Naive thymus-derived CD4-positive, alpha-beta T cell (primary cell): ENCODE data around the gene DHFR2. TPM values are rescaled to one million over a fixed set of nuclear protein-coding genes. Genes with fewer than 3 reads are reported as not detected.
"Not testable (repeated sequence)": the region's sequence is repeated elsewhere in the genome, so short reads cannot be mapped to it uniquely, and the experiment has no call there.

Experiments used
- ATAC-seq: fragments of 150-1000 bp; cut with Tn5 transposase; 2 replicates; pipeline ENCODE4 v1.10.0; 2021; ENCODE audit warnings: mild to moderate bottlenecking, moderate library complexity
- CTCF ChIA-PET: fragments of 350-600 bp; sonication (Branson Sonifier 250); formaldehyde crosslinking; loops from one replicate; lab custom pipeline; 2021; ENCODE audit warnings: antibody characterized with exemption; lab: Charles Lee
- POLR2A ChIA-PET: fragments of 350-600 bp; sonication (Branson Sonifier 250); formaldehyde crosslinking; loops from one replicate; lab custom pipeline; 2021; ENCODE audit warnings: antibody characterized with exemption, inconsistent platforms; lab: Charles Lee
- DNase-seq, 9 donors: peaks; one replicate each; pipeline versions ENCODE4 v3.0.0 to v3.0.0-alpha.2; 2020 to 2022; ENCODE audit warnings: mixed read lengths in 1 of 9
- H3K27ac ChIP-seq: one replicate; pipeline ENCODE4 v1.7.0; 2013; ENCODE audit warnings: mild to moderate bottlenecking, low read depth, low read length, moderate library complexity
- H3K27me3 ChIP-seq, 2 donors: one replicate each; pipeline ENCODE4 v1.7.0; 2013; ENCODE audit warnings: low read length in 2 of 2, mild to moderate bottlenecking in 2 of 2, moderate library complexity in 2 of 2; ENCODE audit not compliant: control insufficient read depth in 2 of 2, insufficient read depth in 2 of 2
- H3K36me3 ChIP-seq, 3 experiments: 1 replicate in 2 of 3; 2 replicates in 1 of 3; pipeline ENCODE4 v1.7.0; 2013; ENCODE audit warnings: low read length in 3 of 3, mild to moderate bottlenecking in 3 of 3, moderate library complexity in 1 of 3; ENCODE audit not compliant: insufficient read depth in 3 of 3, control insufficient read depth in 2 of 3
- H3K4me1 ChIP-seq, 2 donors: one replicate each; pipeline ENCODE4 v1.7.0; 2013; ENCODE audit warnings: low read length in 2 of 2, mild to moderate bottlenecking in 2 of 2, moderate library complexity in 1 of 2; ENCODE audit not compliant: control insufficient read depth in 2 of 2, insufficient read depth in 2 of 2
- H3K4me3 ChIP-seq: 2 replicates; pipeline ENCODE4 v1.7.0; 2013; ENCODE audit warnings: mild to moderate bottlenecking, low read length
- H3K9me3 ChIP-seq, 3 experiments: 1 replicate in 2 of 3; 2 replicates in 1 of 3; pipeline ENCODE4 v1.7.0; 2013; ENCODE audit warnings: low read length in 3 of 3; ENCODE audit not compliant: control insufficient read depth in 2 of 3
- H3K27ac Mint-ChIP-seq, 9 donors: one replicate each; pipeline ENCODE4 v1.8.0; 2020 to 2022; ENCODE audit warnings: mixed read lengths in 9 of 9, mild to moderate bottlenecking in 8 of 9, moderate library complexity in 5 of 9, inconsistent platforms in 2 of 9
- H3K27me3 Mint-ChIP-seq, 5 donors: one replicate each; pipeline ENCODE4 v1.8.0; 2021 to 2022; ENCODE audit warnings: mixed read lengths in 5 of 5, mild to moderate bottlenecking in 1 of 5
- H3K36me3 Mint-ChIP-seq, 5 donors: one replicate each; pipeline ENCODE4 v1.8.0; 2020 to 2022; ENCODE audit warnings: mixed read lengths in 5 of 5, mild to moderate bottlenecking in 3 of 5, inconsistent platforms in 1 of 5
- H3K4me1 Mint-ChIP-seq, 7 donors: one replicate each; pipeline ENCODE4 v1.8.0; 2020 to 2022; ENCODE audit warnings: mixed read lengths in 7 of 7, mild to moderate bottlenecking in 3 of 7, inconsistent platforms in 1 of 7
- H3K4me3 Mint-ChIP-seq, 10 donors: one replicate each; pipeline ENCODE4 v1.8.0; 2020 to 2022; ENCODE audit warnings: mild to moderate bottlenecking in 10 of 10, mixed read lengths in 10 of 10, moderate library complexity in 6 of 10, inconsistent platforms in 2 of 10
- H3K9me3 Mint-ChIP-seq, 11 donors: one replicate each; pipeline ENCODE4 v1.8.0; 2020 to 2022; ENCODE audit warnings: mixed read lengths in 11 of 11, mild to moderate bottlenecking in 4 of 11, inconsistent platforms in 1 of 11, moderate library complexity in 1 of 11
- intact Hi-C, 2 donors: fragments of 100-400 bp; cut with micrococcal nuclease; formaldehyde crosslinking; loops; one replicate each; pipeline ENCODE4 v1.15.1; 2023
- polyA plus RNA-seq, 2 donors: library from polyadenylated mRNA; unstranded; fragments of 300-500 nt; fragmentation: Illumina TruSeq; gene quantifications; one replicate each; pipeline ENCODE4 v1.2.3, GENCODE V29; 2021
- total RNA-seq, 6 experiments: library from RNA in 5 of 6; stranded (reverse) in 5 of 6; gene quantifications; 1 replicate in 5 of 6; 2 replicates in 1 of 6; pipeline ENCODE4 v1.2.3 and lab custom pipeline; 2021 to 2026

The DHFR2 gene
- total and polyA plus RNA-seq, 7 experiments from 2014 or later, result 1.5 to 17.9 (median 5.2) TPM

GRCh38 chr3:94082391-94082937, 19.7 kb upstream of the DHFR2 start:
- DNase-seq, result no peak
- H3K36me3 ChIP-seq, result peaks cover 0 to 28% (median 0%) of the 10 kb centered on the region in 3 experiments
- Mint-ChIP-seq H3K9me3 (peaks cover 0 to 9% (median 0%) of the 10 kb centered on the region in 11 donors), H3K36me3 (peaks cover 9 to 46% (median 27%) of the 10 kb centered on the region in 5 donors), H3K4me1 (peaks cover 28 to 58% (median 49%) of the 10 kb centered on the region in 7 donors), H3K27me3 (no peaks in the 10 kb centered on the region), H3K4me3 (no peak overlapping the region), H3K27ac (peak overlapping the region in 4 of 9 donors; percentile 7 to 77 (median 68))
- peaks cover 3 to 10% of the 10 kb centered on the region in 2 donors for H3K4me1 ChIP-seq
- no peak overlapping the region for H3K4me3 ChIP-seq
- ChIA-PET CTCF (interaction anchor here (1.5 kb wide), 1 partner anchor 13 kb away, joined by 5 read pairs; no protein-coding TSS in a partner anchor), POLR2A (no interaction called here)
- intact Hi-C loops, result no loop called here
- H3K9me3 ChIP-seq, result no peaks in the 10 kb centered on the region
- no peak for ATAC-seq
- no peaks in the 10 kb centered on the region for H3K27me3 ChIP-seq
- no peak overlapping the region for H3K27ac ChIP-seq

GRCh38 chr3:94081884-94082283, 19.2 kb upstream of the DHFR2 start:
- H3K27me3 Mint-ChIP-seq, result no peaks in the 10 kb centered on the region
- H3K9me3 Mint-ChIP-seq, result peaks cover 0 to 9% (median 0%) of the 10 kb centered on the region in 11 donors
- H3K27me3 ChIP-seq, result no peaks in the 10 kb centered on the region
- H3K36me3 Mint-ChIP-seq, result peaks cover 9 to 52% (median 27%) of the 10 kb centered on the region in 5 donors
- CTCF ChIA-PET, result interaction anchor here (0.9 to 1.5 kb wide), 2 partner anchors 10 to 12 kb away, joined by 3 to 5 read pairs; no protein-coding TSS in a partner anchor
- H3K4me1 ChIP-seq, result peaks cover 3 to 10% of the 10 kb centered on the region in 2 donors
- peaks cover 0 to 23% (median 0%) of the 10 kb centered on the region in 3 experiments for H3K36me3 ChIP-seq
- H3K27ac ChIP-seq, result no peak overlapping the region
- H3K9me3 ChIP-seq, result no peaks in the 10 kb centered on the region
- no peak overlapping the region for H3K4me3 Mint-ChIP-seq
- no peak overlapping the region for H3K4me3 ChIP-seq
- DNase-seq (no peak), ATAC-seq (no peak)
- H3K27ac Mint-ChIP-seq, result peak overlapping the region in 2 of 9 donors; percentile 9 to 77
- POLR2A ChIA-PET, result no interaction called here
- intact Hi-C loops, result loop anchor here (2.0 kb wide), 1 partner anchor 19 kb away; the partner anchor contains the start of genes DHFR2 (in 2 of the 2) and NSUN3 (in 2 of the 2)
- peaks cover 29 to 59% (median 52%) of the 10 kb centered on the region in 7 donors for H3K4me1 Mint-ChIP-seq

GRCh38 chr3:94080552-94080951, 17.8 kb upstream of the DHFR2 start:
- H3K9me3 ChIP-seq, H3K27me3 Mint-ChIP-seq, H3K27ac ChIP-seq, H3K4me3 ChIP-seq, H3K9me3 Mint-ChIP-seq, ATAC-seq, H3K27me3 ChIP-seq: not testable (repeated sequence)
- peak in 2 of 9 donors; percentile 17 to 22 for DNase-seq
- H3K27ac Mint-ChIP-seq, result peak overlapping the region in 8 of 9 donors; percentile 8 to 75 (median 57)
- peaks cover 29 to 69% (median 56%) of the 10 kb centered on the region in 7 donors for H3K4me1 Mint-ChIP-seq
- peaks cover 9 to 65% (median 38%) of the 10 kb centered on the region in 5 donors for H3K36me3 Mint-ChIP-seq
- peaks cover 0 to 19% (median 0%) of the 10 kb centered on the region in 3 experiments for H3K36me3 ChIP-seq
- ChIA-PET CTCF (interaction anchor here (1.4 kb wide), 1 partner anchor 11 kb away, joined by 3 read pairs; no protein-coding TSS in a partner anchor), POLR2A (interaction anchor here (0.7 kb wide), 1 partner anchor 11 kb away, joined by 3 read pairs; no protein-coding TSS in a partner anchor)
- peak overlapping the region in 8 of 10 donors; percentile 17 to 59 (median 32) for H3K4me3 Mint-ChIP-seq
- intact Hi-C loops, result loop anchor here (2.0 kb wide), 1 partner anchor 18 kb away; the partner anchor contains the start of genes DHFR2 (in 2 of the 2) and NSUN3 (in 2 of the 2)
- H3K4me1 ChIP-seq, result peaks cover 3 to 10% of the 10 kb centered on the region in 2 donors

GRCh38 chr3:94076055-94076454, 13.3 kb upstream of the DHFR2 start:
- H3K4me1 Mint-ChIP-seq, result peaks cover 43 to 91% (median 73%) of the 10 kb centered on the region in 7 donors
- peaks cover 0 to 78% (median 58%) of the 10 kb centered on the region in 5 donors for H3K36me3 Mint-ChIP-seq
- no peak overlapping the region for H3K27ac Mint-ChIP-seq
- Histone ChIP-seq H3K27me3 (no peaks in the 10 kb centered on the region), H3K9me3 (no peaks in the 10 kb centered on the region), H3K27ac (no peak overlapping the region), H3K36me3 (peaks cover 0 to 18% (median 0%) of the 10 kb centered on the region in 3 experiments), H3K4me3 (no peak overlapping the region), H3K4me1 (peaks cover 3 to 10% of the 10 kb centered on the region in 2 donors)
- H3K9me3 Mint-ChIP-seq, result peaks cover 0 to 9% (median 0%) of the 10 kb centered on the region in 11 donors
- intact Hi-C loops, result no loop called here
- ATAC-seq (no peak), DNase-seq (no peak)
- ChIA-PET CTCF (no interaction called here), POLR2A (no interaction called here)
- no peak overlapping the region for H3K4me3 Mint-ChIP-seq
- no peaks in the 10 kb centered on the region for H3K27me3 Mint-ChIP-seq

GRCh38 chr3:94071713-94072284, 9.1 kb upstream of the DHFR2 start:
- Mint-ChIP-seq H3K4me1 (peaks cover 34 to 79% (median 66%) of the 10 kb centered on the region in 7 donors), H3K27ac (peak overlapping the region in 2 of 9 donors; percentile 15 to 77), H3K4me3 (no peak overlapping the region), H3K9me3 (peaks cover 0 to 5% (median 0%) of the 10 kb centered on the region in 11 donors), H3K27me3 (no peaks in the 10 kb centered on the region), H3K36me3 (peaks cover 10 to 71% (median 53%) of the 10 kb centered on the region in 5 donors)
- POLR2A ChIA-PET, result interaction anchor here (1.2 to 2.7 kb wide), 2 partner anchors 9 to 62 kb away, joined by 3 to 10 read pairs; partner anchors contain the start of genes DHFR2 and NSUN3
- Histone ChIP-seq H3K4me1 (peaks cover 0 to 5% of the 10 kb centered on the region in 2 donors), H3K27ac (no peak overlapping the region), H3K4me3 (no peak overlapping the region), H3K36me3 (peaks cover 0 to 29% (median 0%) of the 10 kb centered on the region in 3 experiments), H3K9me3 (no peaks in the 10 kb centered on the region), H3K27me3 (no peaks in the 10 kb centered on the region)
- CTCF ChIA-PET, result interaction anchor here (0.8 kb wide), 1 partner anchor 10 kb away, joined by 3 read pairs; no protein-coding TSS in a partner anchor
- ATAC-seq, result peak; percentile 18
- intact Hi-C loops, result no loop called here
- no peak for DNase-seq

GRCh38 chr3:94070341-94070911, 7.7 kb upstream of the DHFR2 start:
- Mint-ChIP-seq H3K27me3 (no peaks in the 10 kb centered on the region), H3K4me1 (peaks cover 41 to 84% (median 77%) of the 10 kb centered on the region in 7 donors), H3K4me3 (no peak overlapping the region), H3K9me3 (peaks cover 0 to 5% (median 0%) of the 10 kb centered on the region in 11 donors), H3K27ac (no peak overlapping the region), H3K36me3 (peaks cover 15 to 66% (median 49%) of the 10 kb centered on the region in 5 donors)
- Histone ChIP-seq H3K4me3 (no peak overlapping the region), H3K27me3 (no peaks in the 10 kb centered on the region), H3K9me3 (no peaks in the 10 kb centered on the region), H3K36me3 (peaks cover 0 to 29% (median 0%) of the 10 kb centered on the region in 3 experiments), H3K4me1 (peaks cover 5 to 8% of the 10 kb centered on the region in 2 donors), H3K27ac (no peak overlapping the region)
- POLR2A ChIA-PET, result interaction anchor here (0.9 to 2.7 kb wide), 4 partner anchors 8 to 110 kb away, joined by 3 to 10 read pairs (median 4); partner anchors contain the start of genes DHFR2 and NSUN3
- CTCF ChIA-PET, result interaction anchor here (0.9 to 3.3 kb wide), 5 partner anchors 9 to 70 kb away, joined by 3 to 32 read pairs (median 5); no protein-coding TSS in a partner anchor
- DNase-seq (no peak), ATAC-seq (no peak)
- intact Hi-C loops, result no loop called here
